MCF 10A (cell line): ENCODE measurements around the gene CCDC78. TPM values are rescaled to one million over a fixed set of nuclear protein-coding genes. Genes with fewer than 3 reads are reported as not detected.
A peak's percentile ranks its signal among the peaks of the same experiment; 100 is the strongest.

Experiments
- BruUV-seq: library from RNA; stranded (reverse); fragments of 400-500 nt; replicated peaks from 2 replicates; lab custom pipeline; 2021; lab: Mats Ljungman, UMichigan
- CTCF ChIA-PET: fragments of 300-600 bp; sonication (Branson Sonifier 250); formaldehyde crosslinking; extraction: SDS; loops from one replicate; lab custom pipeline; 2021; ENCODE audit warnings: antibody characterized with exemption, inconsistent platforms; lab: Yijun Ruan, JAX
- POLR2A ChIA-PET: fragments of 300-600, 350-650 bp; sonication (Branson Sonifier 250); formaldehyde crosslinking; extraction: SDS; loops from one replicate; lab custom pipeline; 2020; ENCODE audit warnings: antibody characterized with exemption, inconsistent platforms; lab: Yijun Ruan, JAX
- DNase-seq: peaks from one replicate; pipeline ENCODE4 v3.0.0-alpha.2; 2018; ENCODE audit not compliant: unreplicated experiment
- H3K27ac Mint-ChIP-seq: one replicate; pipeline ENCODE4 v1.8.0; 2022; ENCODE audit warnings: mild to moderate bottlenecking, low read depth, mixed read lengths; ENCODE audit not compliant: unreplicated experiment
- H3K27me3 Mint-ChIP-seq: one replicate; pipeline ENCODE4 v1.8.0; 2022; ENCODE audit warnings: mixed read lengths; ENCODE audit not compliant: insufficient read depth, unreplicated experiment
- H3K36me3 Mint-ChIP-seq: one replicate; pipeline ENCODE4 v1.8.0; 2022; ENCODE audit warnings: mild to moderate bottlenecking, moderate library complexity, mixed read lengths; ENCODE audit not compliant: insufficient read depth, unreplicated experiment
- H3K4me1 Mint-ChIP-seq: one replicate; pipeline ENCODE4 v1.8.0; 2022; ENCODE audit warnings: mixed read lengths; ENCODE audit not compliant: insufficient read depth, unreplicated experiment
- H3K4me3 Mint-ChIP-seq: one replicate; pipeline ENCODE4 v1.8.0; 2022; ENCODE audit warnings: mild to moderate bottlenecking, moderate library complexity, mixed read lengths; ENCODE audit not compliant: unreplicated experiment
- H3K9me3 Mint-ChIP-seq: one replicate; pipeline ENCODE4 v1.8.0; 2022; ENCODE audit warnings: mixed read lengths; ENCODE audit not compliant: unreplicated experiment
- intact Hi-C: fragments of 100-400 bp; cut with micrococcal nuclease; formaldehyde crosslinking; loops from 2 replicates; pipeline ENCODE4 v1.14.1; 2022
- total RNA-seq: library from RNA; stranded (reverse); gene quantifications from 2 replicates; pipeline ENCODE4 v1.2.3, GENCODE V29; 2022
- TF ChIP-seq, protein P1 (sequence below): fragments of 200-600 bp; IDR thresholded peaks from one replicate; pipeline ENCODE4 v1.8.0; 2022; ENCODE audit warnings: antibody characterized with exemption, mild to moderate bottlenecking; ENCODE audit not compliant: unreplicated experiment

CCDC78 gene
- total RNA-seq, 1 experiment from 2014 or later, result 6.0 TPM

DNA sequence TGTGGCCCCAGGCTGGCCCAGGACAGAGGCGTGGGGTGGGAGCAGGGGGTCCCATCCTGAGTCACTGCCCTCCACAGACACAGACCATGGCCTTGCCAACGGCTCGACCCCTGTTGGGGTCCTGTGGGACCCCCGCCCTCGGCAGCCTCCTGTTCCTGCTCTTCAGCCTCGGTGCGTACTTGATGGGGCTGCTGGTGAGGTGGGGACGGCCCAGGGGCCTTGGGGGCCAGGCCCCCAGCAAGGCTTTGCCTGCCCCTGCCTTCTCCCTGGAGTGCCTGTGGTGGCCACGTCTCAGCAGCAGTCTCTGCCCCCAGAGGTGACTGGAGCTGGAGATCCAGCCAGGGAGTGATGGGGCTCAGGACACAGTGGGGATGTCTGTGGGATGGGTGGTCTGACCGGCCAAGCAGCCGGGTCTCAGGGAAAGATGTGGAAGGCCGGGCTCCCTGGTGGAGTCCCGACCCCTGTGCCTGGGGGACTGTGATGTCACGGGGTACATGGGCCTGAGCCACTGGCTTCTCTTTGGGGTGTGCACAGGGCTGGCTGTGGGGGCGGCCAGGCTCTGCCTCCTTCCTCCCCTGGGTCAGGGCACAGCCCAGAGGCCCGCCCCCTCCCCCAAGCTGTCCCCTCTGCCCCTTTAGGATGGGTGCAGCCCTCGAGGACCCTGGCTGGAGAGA, 36.5 kb upstream of the CCDC78 start:
- H3K27ac Mint-ChIP-seq, result no peak overlapping the region

DNA sequence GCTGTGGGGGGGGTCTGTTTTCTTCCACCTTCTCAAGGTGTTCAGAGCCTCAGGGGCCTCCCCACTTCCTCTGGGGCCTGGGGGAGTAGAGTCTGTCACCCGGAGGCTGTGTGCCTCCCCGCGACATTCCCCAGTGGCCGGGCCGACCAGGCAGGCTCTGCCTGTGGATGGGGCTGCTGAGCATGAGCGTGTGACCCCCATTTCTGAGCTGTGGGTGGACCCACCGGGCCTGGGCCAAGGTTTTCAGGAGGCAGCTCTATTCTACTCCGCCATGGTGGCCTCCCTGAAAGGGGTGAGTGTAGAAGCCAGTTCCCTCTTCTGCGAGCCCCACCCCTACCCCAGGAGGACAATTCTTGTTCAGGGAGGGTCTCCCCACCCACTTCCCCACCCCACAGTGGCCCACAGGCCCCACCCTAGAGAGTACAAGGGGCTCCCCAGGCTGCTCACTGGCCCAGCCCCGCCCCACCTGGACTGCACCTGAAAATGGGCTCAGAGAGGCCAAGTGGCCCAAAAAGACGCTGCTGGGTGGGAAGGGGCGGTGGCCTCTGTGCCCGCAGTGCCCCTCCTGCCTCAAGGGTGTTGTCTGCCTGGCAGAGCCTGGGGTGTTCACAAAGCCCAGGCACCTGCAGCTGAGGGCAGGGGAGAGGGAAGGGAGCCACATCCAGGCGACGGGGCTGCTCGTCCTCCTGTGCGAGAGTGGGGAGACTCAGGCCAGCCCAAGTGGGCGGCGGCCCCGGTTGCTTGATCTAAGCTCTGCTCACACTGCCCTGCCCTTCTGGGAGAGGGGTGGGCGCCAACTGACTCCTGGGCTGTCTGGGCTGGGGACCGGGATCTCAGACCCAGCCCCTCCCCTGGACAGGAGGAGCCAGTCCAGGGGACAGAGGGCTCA, 35.6 kb upstream of the CCDC78 start:
- Mint-ChIP-seq H3K27me3 (no peaks in the 10 kb centered on the region), H3K9me3 (no peaks in the 10 kb centered on the region), H3K27ac (peak overlapping the region; percentile 61), H3K36me3 (no peaks in the 10 kb centered on the region), H3K4me1 (peaks cover 10% of the 10 kb centered on the region), H3K4me3 (peak overlapping the region; percentile 60)
- ChIA-PET POLR2A (interaction anchor here (0.7 to 3.9 kb wide), 17 partner anchors 8 to 1020 kb away, joined by 3 to 26 read pairs (median 4); partner anchors contain the start of genes ANTKMT, CCDC78, CIAO3 and HAGHL), CTCF (interaction anchor here (0.6 to 2.9 kb wide), 7 partner anchors 8 to 50 kb away, joined by 3 to 11 read pairs (median 4); partner anchors contain the start of gene CIAO3)
- DNase-seq, result no peak
- intact Hi-C loops, result no loop called here
- TF ChIP-seq, protein P1, sequence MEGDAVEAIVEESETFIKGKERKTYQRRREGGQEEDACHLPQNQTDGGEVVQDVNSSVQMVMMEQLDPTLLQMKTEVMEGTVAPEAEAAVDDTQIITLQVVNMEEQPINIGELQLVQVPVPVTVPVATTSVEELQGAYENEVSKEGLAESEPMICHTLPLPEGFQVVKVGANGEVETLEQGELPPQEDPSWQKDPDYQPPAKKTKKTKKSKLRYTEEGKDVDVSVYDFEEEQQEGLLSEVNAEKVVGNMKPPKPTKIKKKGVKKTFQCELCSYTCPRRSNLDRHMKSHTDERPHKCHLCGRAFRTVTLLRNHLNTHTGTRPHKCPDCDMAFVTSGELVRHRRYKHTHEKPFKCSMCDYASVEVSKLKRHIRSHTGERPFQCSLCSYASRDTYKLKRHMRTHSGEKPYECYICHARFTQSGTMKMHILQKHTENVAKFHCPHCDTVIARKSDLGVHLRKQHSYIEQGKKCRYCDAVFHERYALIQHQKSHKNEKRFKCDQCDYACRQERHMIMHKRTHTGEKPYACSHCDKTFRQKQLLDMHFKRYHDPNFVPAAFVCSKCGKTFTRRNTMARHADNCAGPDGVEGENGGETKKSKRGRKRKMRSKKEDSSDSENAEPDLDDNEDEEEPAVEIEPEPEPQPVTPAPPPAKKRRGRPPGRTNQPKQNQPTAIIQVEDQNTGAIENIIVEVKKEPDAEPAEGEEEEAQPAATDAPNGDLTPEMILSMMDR, result no peak
- BruUV-seq, result no TSS peak

More for the DNA sequence above, 36.5 kb upstream of the CCDC78 start:
- no peaks in the 10 kb centered on the region for H3K9me3 Mint-ChIP-seq
- H3K27me3 Mint-ChIP-seq, result no peaks in the 10 kb centered on the region
- CTCF ChIA-PET, result interaction anchor here (0.6 kb wide), 1 partner anchor 22 kb away, joined by 4 read pairs; no protein-coding TSS in a partner anchor
- TF ChIP-seq, protein P1, result no peak
- POLR2A ChIA-PET, result interaction anchor here (0.8 to 3.9 kb wide), 5 partner anchors 10 to 23 kb away, joined by 3 to 26 read pairs (median 6); no protein-coding TSS in a partner anchor
- H3K4me1 Mint-ChIP-seq, result peaks cover 10% of the 10 kb centered on the region
- intact Hi-C loops, result no loop called here
- H3K4me3 Mint-ChIP-seq, result no peak overlapping the region
- BruUV-seq, result no TSS peak
- H3K36me3 Mint-ChIP-seq, result no peaks in the 10 kb centered on the region
- no peak for DNase-seq

DNA sequence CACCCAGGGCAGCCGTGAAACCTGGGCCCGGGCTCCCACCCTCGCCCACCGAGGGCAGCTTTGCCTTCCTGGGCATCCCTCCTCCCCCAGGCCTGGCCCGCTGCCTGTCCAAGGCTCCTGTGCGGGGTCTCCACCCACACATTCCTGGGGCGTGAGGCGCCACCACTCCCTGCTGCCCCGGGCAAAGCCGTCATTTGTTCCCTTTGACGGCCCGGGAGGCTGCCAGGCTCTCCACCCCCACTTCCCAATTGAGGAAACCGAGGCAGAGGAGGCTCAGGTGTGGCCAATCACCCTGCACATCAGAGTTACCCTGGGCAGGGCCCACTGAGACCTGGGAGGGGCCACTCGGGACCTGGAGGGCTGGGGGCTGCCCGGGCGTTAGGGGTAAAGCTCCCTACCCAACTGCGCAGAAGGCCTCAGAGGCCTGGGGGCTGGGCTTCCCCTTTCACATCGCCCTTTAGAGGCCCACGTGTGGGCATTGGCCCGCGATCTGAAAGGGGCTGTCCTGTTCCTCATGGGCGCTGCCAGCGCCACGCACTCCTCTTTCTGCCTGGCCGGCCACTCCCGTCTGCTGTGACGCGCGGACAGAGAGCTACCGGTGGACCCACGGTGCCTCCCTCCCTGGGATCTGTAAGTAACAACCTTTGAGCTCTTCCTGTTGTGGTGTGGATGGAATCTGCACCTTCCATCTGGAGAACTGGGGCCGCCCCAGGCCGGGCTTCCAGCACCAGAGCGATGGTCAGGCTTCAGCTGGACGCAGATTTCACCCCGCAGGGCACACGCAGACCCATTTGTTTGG, 34.5 kb upstream of the CCDC78 start, which contains the start of gene MSLN:
Gene MSLN, plus strand, starts transcription at position 190 of the 799 bp plus-strand sequence. CDS start 1,947 bp downstream, outside the sequence.
- TSS peak; percentile 65 for BruUV-seq
- Mint-ChIP-seq H3K27me3 (no peaks in the 10 kb centered on the region), H3K27ac (peak within 1 kb of the TSS; percentile 61), H3K36me3 (no peaks in the 10 kb centered on the region), H3K9me3 (no peaks in the 10 kb centered on the region), H3K4me1 (peaks cover 10% of the 10 kb centered on the region), H3K4me3 (peak within 1 kb of the TSS; percentile 60)
- POLR2A ChIA-PET, result interaction anchor here (0.8 to 3.9 kb wide), 16 partner anchors 9 to 1021 kb away, joined by 3 to 26 read pairs (median 5); partner anchors contain the start of genes ANTKMT, CCDC78, CHTF18 and CIAO3
- TF ChIP-seq, protein P1, result no peak
- DNase-seq, result peak; percentile 76
- CTCF ChIA-PET, result interaction anchor here (0.7 to 2.9 kb wide), 6 partner anchors 9 to 48 kb away, joined by 3 to 11 read pairs (median 8); partner anchors contain the start of gene CIAO3
- intact Hi-C loops, result no loop called here
